Right renal pelvis (tissue), 4 donors: Measurements from ENCODE around the gene MSL2. TPM values are rescaled to one million over a fixed set of nuclear protein-coding genes. Genes with fewer than 3 reads are reported as not detected.

Experiments used
- polyA plus RNA-seq, 4 donors: library from polyadenylated mRNA; unstranded; fragments of 120-200 nt; gene quantifications; one replicate each; pipeline ENCODE4 v1.2.1, GENCODE V29; 2013; ENCODE audit not compliant: insufficient read length in 4 of 4

Gene MSL2
- polyA plus RNA-seq, 4 donors: 43.8 to 52.4 (median 48.4) TPM

Other genes with a start within 250 kb of the MSL2 start
- 10 to 100 TPM; 19.8 to 26.9 (median 24.4) TPM for gene PPP2R3A, start 230.6 kb downstream of the MSL2 start, polyA plus RNA-seq
- gene PCCB, start 54.0 kb upstream of the MSL2 start, polyA plus RNA-seq: 10 to 100 TPM; 60.1 to 82.2 (median 70.4) TPM